Neural progenitor cell (in vitro differentiated cells): ENCODE results near the gene CEP57L1. TPM values are rescaled to one million over a fixed set of nuclear protein-coding genes. Genes with fewer than 3 reads are reported as not detected.
"Not testable (repeated sequence)": the region's sequence is repeated elsewhere in the genome, so short reads cannot be mapped to it uniquely, and the experiment has no call there.

Experiments used
- DNase-seq: peaks from one replicate; pipeline ENCODE4 v3.0.0-alpha.2; 2016; ENCODE audit warnings: low spot score
- H2AFZ ChIP-seq: fragments of 200-600 bp; sonication (generic); replicated peaks from 2 replicates; pipeline ENCODE4 v1.6.1; 2016; ENCODE audit warnings: antibody characterized with exemption
- H3F3A ChIP-seq: fragments of 200-600 bp; sonication (generic); 2 replicates; pipeline ENCODE4 v1.6.1; 2016; ENCODE audit warnings: antibody characterized with exemption, low read depth
- H3K27ac ChIP-seq: fragments of 200-600 bp; sonication (generic); 2 replicates; pipeline ENCODE4 v1.5.1; 2016; ENCODE audit warnings: mild to moderate bottlenecking
- H3K27me3 ChIP-seq: fragments of 200-600 bp; sonication (generic); 2 replicates; pipeline ENCODE4 v1.6.1; 2016; ENCODE audit warnings: mild to moderate bottlenecking, moderate library complexity
- H3K36me3 ChIP-seq: fragments of 200-600 bp; sonication (generic); 2 replicates; pipeline ENCODE4 v1.5.1; 2016
- H3K4me1 ChIP-seq: fragments of 200-600 bp; sonication (generic); 2 replicates; pipeline ENCODE4 v1.6.1; 2016; ENCODE audit warnings: mixed run types
- H3K4me2 ChIP-seq: fragments of 200-600 bp; sonication (generic); 2 replicates; pipeline ENCODE4 v1.6.1; 2016
- H3K4me3 ChIP-seq: fragments of 200-600 bp; sonication (generic); 2 replicates; pipeline ENCODE4 v1.5.1; 2016
- H3K79me2 ChIP-seq: fragments of 200-600 bp; sonication (generic); 2 replicates; pipeline ENCODE4 v1.6.1; 2016; ENCODE audit warnings: low read depth
- H3K9ac ChIP-seq: fragments of 200-600 bp; sonication (generic); 2 replicates; pipeline ENCODE4 v1.6.1; 2016
- H3K9me3 ChIP-seq: fragments of 200-600 bp; sonication (generic); 2 replicates; pipeline ENCODE4 v1.5.1; 2016; ENCODE audit warnings: low read depth
- H4K20me1 ChIP-seq: fragments of 200-600 bp; sonication (generic); 2 replicates; pipeline ENCODE4 v1.6.1; 2016; ENCODE audit warnings: low read depth
- H3K27ac Mint-ChIP-seq: 3 replicates; pipeline ENCODE4 v1.8.0; 2021; ENCODE audit warnings: mixed read lengths
- H3K27me3 Mint-ChIP-seq: 2 replicates; pipeline ENCODE4 v1.8.0; 2022; ENCODE audit warnings: low read depth, mild to moderate bottlenecking, inconsistent platforms, moderate library complexity, mixed read lengths; ENCODE audit not compliant: insufficient read depth
- H3K36me3 Mint-ChIP-seq: 3 replicates; pipeline ENCODE4 v1.8.0; 2021; ENCODE audit warnings: mixed read lengths
- H3K4me1 Mint-ChIP-seq: 3 replicates; pipeline ENCODE4 v1.8.0; 2021; ENCODE audit warnings: mixed read lengths
- H3K4me3 Mint-ChIP-seq: 3 replicates; pipeline ENCODE4 v1.8.0; 2021; ENCODE audit warnings: mild to moderate bottlenecking, moderate library complexity, mixed read lengths
- H3K9me3 Mint-ChIP-seq: 3 replicates; pipeline ENCODE4 v1.8.0; 2020; ENCODE audit warnings: mixed read lengths
- CTCF ChIP-seq: fragments of 200-600 bp; sonication (generic); IDR thresholded peaks from 2 replicates; pipeline ENCODE4 v1.5.1; 2017; ENCODE audit warnings: antibody characterized with exemption, mild to moderate bottlenecking
- EZH2 ChIP-seq: fragments of 200-600 bp; sonication (generic); IDR thresholded peaks from 2 replicates; pipeline ENCODE4 v1.6.1; 2017; ENCODE audit warnings: antibody characterized with exemption, mild to moderate bottlenecking, moderate library complexity
- EZH2phosphoT487 ChIP-seq: fragments of 200-600 bp; sonication (generic); IDR thresholded peaks from 2 replicates; pipeline ENCODE4 v1.6.1; 2017; ENCODE audit warnings: antibody characterized with exemption
- total RNA-seq: library from RNA; depleted of rRNA; stranded (reverse); fragments of >200 nt; gene quantifications from 2 replicates; pipeline ENCODE4 v1.2.3, GENCODE V29; 2015; ENCODE audit warnings: low replicate concordance

Gene CEP57L1
- total RNA-seq, 1 donor from 2014 or later, result 68.0 TPM

- Histone ChIP-seq H3K36me3 (no peaks in the 10 kb centered on the region), H3K4me1 (no peaks in the 10 kb centered on the region), H3K27ac (no peak overlapping the region), H3K4me2 (no peak overlapping the region), H3K9me3 (no peaks in the 10 kb centered on the region), H3K79me2 (no peaks in the 10 kb centered on the region), H3F3A (peaks cover 8% of the 10 kb centered on the region), H3K9ac (no peak overlapping the region), H3K27me3 (no peaks in the 10 kb centered on the region), H3K4me3 (no peak overlapping the region), H2AFZ (no peak overlapping the region), H4K20me1 (no peaks in the 10 kb centered on the region)
- TF ChIP-seq EZH2 (no peak), EZH2phosphoT487 (no peak), CTCF (no peak)
- Mint-ChIP-seq H3K36me3 (peaks cover 5% of the 10 kb centered on the region), H3K4me3 (no peak overlapping the region), H3K27ac (no peak overlapping the region), H3K9me3 (peaks cover 8% of the 10 kb centered on the region), H3K27me3 (peaks cover 2% of the 10 kb centered on the region), H3K4me1 (no peaks in the 10 kb centered on the region)
- DNase-seq, result no peak
These were observed 43.8 kb downstream of the CEP57L1 start for GRCh38 chr6:109139109-109139508.

GRCh38 chr6:109142067-109142466 lies 46.8 kb downstream of the CEP57L1 start:
- H3K27ac Mint-ChIP-seq, H3K4me3 Mint-ChIP-seq, H3K4me2 ChIP-seq, H3K36me3 ChIP-seq, H3K27me3 ChIP-seq, H3K36me3 Mint-ChIP-seq, H3K4me3 ChIP-seq, H3K4me1 ChIP-seq, H3K9me3 Mint-ChIP-seq, H4K20me1 ChIP-seq, H2AFZ ChIP-seq, H3K4me1 Mint-ChIP-seq, DNase-seq, H3K9ac ChIP-seq, H3F3A ChIP-seq, H3K9me3 ChIP-seq, H3K27ac ChIP-seq, H3K79me2 ChIP-seq, H3K27me3 Mint-ChIP-seq: not testable (repeated sequence)

GRCh38 chr6:109143191-109143590 lies 47.9 kb downstream of the CEP57L1 start:
- H3K4me2 ChIP-seq, result no peak overlapping the region
- Mint-ChIP-seq H3K9me3 (no peaks in the 10 kb centered on the region), H3K27me3 (peaks cover 2% of the 10 kb centered on the region), H3K4me3 (no peak overlapping the region), H3K27ac (no peak overlapping the region), H3K36me3 (peaks cover 5% of the 10 kb centered on the region), H3K4me1 (no peaks in the 10 kb centered on the region)
- no peaks in the 10 kb centered on the region for H3K9me3 ChIP-seq
- H3K79me2 ChIP-seq, result no peaks in the 10 kb centered on the region
- H3K27me3 ChIP-seq, result no peaks in the 10 kb centered on the region
- TF ChIP-seq EZH2phosphoT487 (no peak), EZH2 (no peak), CTCF (no peak)
- H2AFZ ChIP-seq, result no peak overlapping the region
- H3K4me1 ChIP-seq, result no peaks in the 10 kb centered on the region
- peaks cover 8% of the 10 kb centered on the region for H3F3A ChIP-seq
- H3K27ac ChIP-seq, result no peak overlapping the region
- no peak overlapping the region for H3K4me3 ChIP-seq
- no peak for DNase-seq
- H3K36me3 ChIP-seq, result no peaks in the 10 kb centered on the region
- no peak overlapping the region for H3K9ac ChIP-seq
- H4K20me1 ChIP-seq, result no peaks in the 10 kb centered on the region

- not testable (repeated sequence) for H3K79me2 ChIP-seq, H3K27ac ChIP-seq, H3F3A ChIP-seq, H3K4me1 Mint-ChIP-seq, H3K27me3 ChIP-seq, H3K9ac ChIP-seq, DNase-seq, H3K4me1 ChIP-seq, H3K9me3 ChIP-seq, H3K4me2 ChIP-seq, H3K27ac Mint-ChIP-seq, H3K27me3 Mint-ChIP-seq, H4K20me1 ChIP-seq, H3K9me3 Mint-ChIP-seq, H3K4me3 ChIP-seq, H3K4me3 Mint-ChIP-seq, H2AFZ ChIP-seq
- peaks cover 19% of the 10 kb centered on the region for H3K36me3 Mint-ChIP-seq
- H3K36me3 ChIP-seq, result peaks cover 11% of the 10 kb centered on the region
These were observed 52.9 kb downstream of the CEP57L1 start for GRCh38 chr6:109148251-109148650.

- H3K9me3 Mint-ChIP-seq, H3K27me3 ChIP-seq, H3K4me1 Mint-ChIP-seq, H3K27ac Mint-ChIP-seq, H3K27me3 Mint-ChIP-seq, H3K4me1 ChIP-seq, H3K4me3 Mint-ChIP-seq, H3K9me3 ChIP-seq, H3K27ac ChIP-seq, H3F3A ChIP-seq, H2AFZ ChIP-seq, H3K79me2 ChIP-seq, H3K9ac ChIP-seq, H4K20me1 ChIP-seq, H3K4me3 ChIP-seq, H3K4me2 ChIP-seq, DNase-seq: not testable (repeated sequence)
- peaks cover 11% of the 10 kb centered on the region for H3K36me3 ChIP-seq
- peaks cover 19% of the 10 kb centered on the region for H3K36me3 Mint-ChIP-seq
These were observed 53.4 kb downstream of the CEP57L1 start for GRCh38 chr6:109148716-109149115.
